Prostate gland (tissue), 2 donors: ENCODE data around the gene BMPER.

Source experiments
- POLR2A ChIP-seq: fragments of 450-650 bp; IDR thresholded peaks from one replicate; pipeline ENCODE4 v1.6.1; 2016; ENCODE audit warnings: antibody characterized with exemption, mild to moderate bottlenecking
- POLR2AphosphoS5 ChIP-seq: sonication (generic); formaldehyde crosslinking; IDR thresholded peaks from one replicate; pipeline ENCODE4 v1.6.1; 2017; ENCODE audit warnings: antibody characterized with exemption
- TF ChIP-seq, protein P1 (sequence below), 4 experiments: fragments of 200-600 bp in 2 of 4; fragments of 450-650 bp in 2 of 4; sonication (generic) in 2 of 4; IDR thresholded peaks; 1 replicate in 3 of 4; 2 replicates in 1 of 4; pipeline ENCODE4 v1.5.1; 2016 to 2019; ENCODE audit warnings: antibody characterized with exemption in 4 of 4, mild to moderate bottlenecking in 2 of 4, moderate library complexity in 2 of 4

DNA sequence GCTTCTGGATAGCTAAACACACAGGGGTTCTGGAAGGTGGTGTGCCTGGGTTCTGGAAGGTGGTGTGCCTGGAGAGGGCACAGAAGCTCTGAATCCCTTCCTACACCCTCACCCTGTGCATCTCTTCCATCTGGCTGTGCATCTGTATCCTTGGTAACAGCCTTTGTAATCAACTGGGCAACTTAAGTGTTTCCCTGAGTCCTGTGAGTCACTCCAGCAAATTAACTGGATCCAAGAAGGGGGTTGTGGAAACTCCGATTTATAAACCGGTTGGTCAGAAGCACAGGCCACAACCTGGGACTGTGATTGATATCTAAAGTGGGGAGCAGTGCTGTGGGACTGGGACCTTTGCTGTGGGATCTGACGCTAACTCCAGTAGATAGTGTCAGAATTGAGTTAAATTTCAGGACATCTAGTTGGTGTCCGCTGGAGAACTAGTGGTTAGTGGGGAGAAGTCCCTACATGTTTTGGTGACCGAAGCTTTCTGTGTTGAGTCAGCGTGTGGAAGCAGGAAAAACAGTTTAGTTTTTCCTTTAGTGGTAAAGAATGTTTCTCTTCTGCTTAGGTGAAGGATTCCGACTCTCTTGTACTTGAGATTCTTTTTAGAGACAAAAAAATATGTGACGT is 228.1 kb downstream of the BMPER start:
- TF ChIP-seq, protein P1, sequence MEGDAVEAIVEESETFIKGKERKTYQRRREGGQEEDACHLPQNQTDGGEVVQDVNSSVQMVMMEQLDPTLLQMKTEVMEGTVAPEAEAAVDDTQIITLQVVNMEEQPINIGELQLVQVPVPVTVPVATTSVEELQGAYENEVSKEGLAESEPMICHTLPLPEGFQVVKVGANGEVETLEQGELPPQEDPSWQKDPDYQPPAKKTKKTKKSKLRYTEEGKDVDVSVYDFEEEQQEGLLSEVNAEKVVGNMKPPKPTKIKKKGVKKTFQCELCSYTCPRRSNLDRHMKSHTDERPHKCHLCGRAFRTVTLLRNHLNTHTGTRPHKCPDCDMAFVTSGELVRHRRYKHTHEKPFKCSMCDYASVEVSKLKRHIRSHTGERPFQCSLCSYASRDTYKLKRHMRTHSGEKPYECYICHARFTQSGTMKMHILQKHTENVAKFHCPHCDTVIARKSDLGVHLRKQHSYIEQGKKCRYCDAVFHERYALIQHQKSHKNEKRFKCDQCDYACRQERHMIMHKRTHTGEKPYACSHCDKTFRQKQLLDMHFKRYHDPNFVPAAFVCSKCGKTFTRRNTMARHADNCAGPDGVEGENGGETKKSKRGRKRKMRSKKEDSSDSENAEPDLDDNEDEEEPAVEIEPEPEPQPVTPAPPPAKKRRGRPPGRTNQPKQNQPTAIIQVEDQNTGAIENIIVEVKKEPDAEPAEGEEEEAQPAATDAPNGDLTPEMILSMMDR (IDR thresholded peaks at IDR 0.05) = no peak
- TF ChIP-seq POLR2A (no peak), POLR2AphosphoS5 (no peak)
